Measurements from ENCODE around the gene R3HDM4. TPM values are rescaled to one million over a fixed set of nuclear protein-coding genes. Genes with fewer than 3 reads are reported as not detected.

R3HDM4 gene
- total and polyA plus RNA-seq, 10 of the 15 experiments (the other 5 are each of a cell fraction or from before 2014, with no cell fraction given), result 1.3 to 65.8 (median 27.7) TPM

DNA sequence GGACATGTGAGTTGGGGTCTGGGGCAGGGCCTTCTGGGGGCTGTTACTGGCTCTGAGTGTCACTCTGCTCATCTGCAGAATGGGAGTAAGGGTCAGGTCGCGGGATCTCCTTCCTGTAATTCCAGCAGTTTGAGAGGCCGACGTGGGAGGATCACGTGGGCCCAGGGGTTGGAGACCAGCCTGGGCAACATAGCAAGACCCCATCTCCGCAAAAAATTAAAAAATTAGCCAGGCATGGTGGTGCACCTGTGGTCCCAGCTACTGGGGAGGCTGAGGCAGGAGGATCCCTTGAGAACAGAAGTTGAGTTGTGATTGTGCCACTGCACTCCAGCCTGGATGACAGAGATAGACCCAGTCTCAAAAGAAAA lies 16.9 kb upstream of the R3HDM4 start:
- POLR2A ChIA-PET, result interaction anchor here (0.6 to 0.7 kb wide), 2 partner anchors 35 to 170 kb away, joined by 3 read pairs; no protein-coding TSS in a partner anchor
- H3K9ac ChIP-seq (ENCODE audit: control insufficient read depth, insufficient read depth, low read length), result no peak overlapping the region

DNA sequence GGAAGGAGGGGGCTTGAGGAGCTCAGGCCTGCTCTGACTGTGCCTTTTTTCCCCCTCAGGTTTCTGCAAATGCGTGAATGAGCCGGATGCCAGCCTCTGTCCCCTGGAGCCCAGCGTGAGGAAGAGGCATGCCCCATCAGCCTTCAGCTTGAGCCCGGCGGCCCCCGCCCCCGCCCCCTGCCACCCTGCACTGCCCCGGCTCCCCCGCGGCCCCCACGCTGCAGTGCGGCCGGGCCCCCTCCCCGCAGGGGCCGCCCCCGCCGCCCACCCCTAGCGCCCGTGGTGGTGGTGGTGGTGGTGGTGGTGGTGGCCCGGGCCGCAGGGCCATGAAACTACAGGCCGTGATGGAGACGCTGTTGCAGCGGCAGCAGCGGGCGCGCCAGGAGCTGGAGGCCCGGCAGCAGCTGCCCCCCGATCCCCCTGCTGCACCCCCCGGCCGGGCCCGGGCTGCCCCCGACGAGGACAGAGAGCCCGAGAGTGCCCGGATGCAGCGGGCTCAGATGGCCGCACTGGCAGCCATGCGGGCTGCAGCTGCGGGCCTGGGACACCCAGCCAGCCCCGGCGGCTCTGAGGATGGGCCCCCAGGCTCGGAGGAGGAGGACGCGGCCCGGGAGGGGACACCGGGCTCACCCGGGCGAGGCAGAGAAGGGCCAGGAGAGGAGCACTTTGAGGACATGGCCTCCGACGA lies 16.3 kb upstream of the R3HDM4 start:
- H3K4me1 ChIP-seq (ENCODE audit: control insufficient read depth, insufficient read depth, low read length), result peaks cover 15% of the 10 kb centered on the region
- 91% methylated on average over 18 of the region's 51 CpGs for WGBS (ENCODE audit: insufficient coverage, insufficient replicate concordance, low lambda C conversion rate, missing lambda C conversion rate)
- H3K36me3 ChIP-seq (ENCODE audit: control insufficient read depth in 2 of 2, insufficient read depth in 2 of 2, low read length in 1 of 2), result peaks cover 5 to 7% of the 10 kb centered on the region in 2 experiments
- ChIA-PET POLR2A (no interaction called here), RAD21 (ENCODE audit: unreplicated experiment) (interaction anchor here (0.6 kb wide), 1 partner anchor 75 kb away, joined by 3 read pairs; no protein-coding TSS in a partner anchor), SMC1A (ENCODE audit: uncharacterized antibody, unreplicated experiment) (interaction anchor here (2.0 kb wide), 1 partner anchor 21 kb away, joined by 4 read pairs; no protein-coding TSS in a partner anchor), CTCF (interaction anchor here (0.7 kb wide), 1 partner anchor 19 kb away, joined by 3 read pairs; no protein-coding TSS in a partner anchor)
- H3K9ac ChIP-seq (ENCODE audit: control insufficient read depth, insufficient read depth, low read length), result no peak overlapping the region
- intact Hi-C loops (cut with micrococcal nuclease; ENCODE audit: unreplicated experiment), result loop anchor here (10.0 kb wide), 1 partner anchor 315 kb away; the partner anchor contains the start of genes ATP5F1D and MIDN
- no peaks in the 10 kb centered on the region for H3K9me3 ChIP-seq (replicated peaks; ENCODE audit: control insufficient read depth, insufficient read depth, low read length)
- no TSS peak for BruUV-seq (replicated peaks)
- H2AFZ ChIP-seq (ENCODE audit: control insufficient read depth, low read depth, low read length), result no peak overlapping the region
- no peak overlapping the region for H3K4me2 ChIP-seq (ENCODE audit: control insufficient read depth, insufficient read depth)
- no peaks in the 10 kb centered on the region for H3K27me3 ChIP-seq (replicated peaks in 1 of 2; ENCODE audit: control insufficient read depth in 2 of 2, insufficient read depth in 2 of 2, low read length in 1 of 2)
- in situ Hi-C loops (cut with MboI), result no loop called here
- H3K4me3 ChIP-seq, result no peak overlapping the region
- no peak for DNase-seq (ENCODE audit: low read depth, low spot score)
- H3K79me2 ChIP-seq (ENCODE audit: control insufficient read depth, insufficient read depth, low read length), result peaks cover 70% of the 10 kb centered on the region
- H3K27ac ChIP-seq (ENCODE audit: control insufficient read depth, insufficient read depth), result no peak overlapping the region
- no peak for FAIRE-seq
- TF ChIP-seq CREB1 (IDR thresholded peaks at IDR 0.05; ENCODE audit: low read depth) (no peak), POLR2A (IDR thresholded peaks at IDR 0.05; ENCODE audit: low read depth, low read length) (peak; percentile 20; the same call in 1 of the 2 replicates)
- ATAC-seq, result no peak
- H4K20me1 ChIP-seq (ENCODE audit: control insufficient read depth, insufficient read depth), result no peaks in the 10 kb centered on the region

More for the DNA sequence above, 16.9 kb upstream of the R3HDM4 start:
- no peak for FAIRE-seq
- RAD21 ChIA-PET (ENCODE audit: unreplicated experiment), result no interaction called here
- DNase-seq (ENCODE audit: low read depth, low spot score), result no peak
- H3K4me1 ChIP-seq (ENCODE audit: control insufficient read depth, insufficient read depth, low read length), result peaks cover 14% of the 10 kb centered on the region
- peaks cover 7 to 11% of the 10 kb centered on the region in 2 experiments for H3K36me3 ChIP-seq (ENCODE audit: control insufficient read depth in 2 of 2, insufficient read depth in 2 of 2, low read length in 1 of 2)
- CTCF ChIA-PET, result no interaction called here
- SMC1A ChIA-PET (ENCODE audit: uncharacterized antibody, unreplicated experiment), result interaction anchor here (2.0 kb wide), 1 partner anchor 20 kb away, joined by 4 read pairs; no protein-coding TSS in a partner anchor
- H3K27me3 ChIP-seq (replicated peaks in 1 of 2; ENCODE audit: control insufficient read depth in 2 of 2, insufficient read depth in 2 of 2, low read length in 1 of 2), result no peaks in the 10 kb centered on the region
- H3K27ac ChIP-seq (ENCODE audit: control insufficient read depth, insufficient read depth), result no peak overlapping the region
- BruUV-seq (replicated peaks), result no TSS peak
- no peak for ATAC-seq
- no peak overlapping the region for H3K4me2 ChIP-seq (ENCODE audit: control insufficient read depth, insufficient read depth)
- in situ Hi-C loops (cut with MboI), result no loop called here
- TF ChIP-seq NRF1 (conservative IDR thresholded peaks at IDR 0.05; ENCODE audit: low read depth, low read length) (no peak), MYC (IDR thresholded peaks at IDR 0.05; ENCODE audit: insufficient read depth, insufficient read length, insufficient replicate concordance, low read length, severe bottlenecking) (no peak), EZH2 (IDR thresholded peaks at IDR 0.05; ENCODE audit: borderline replicate concordance, control insufficient read depth, low read depth, low read length) (no peak)
- no peak overlapping the region for H3K4me3 ChIP-seq
- peaks cover 70% of the 10 kb centered on the region for H3K79me2 ChIP-seq (ENCODE audit: control insufficient read depth, insufficient read depth, low read length)
- H4K20me1 ChIP-seq (ENCODE audit: control insufficient read depth, insufficient read depth), result no peaks in the 10 kb centered on the region
- no peak overlapping the region for H2AFZ ChIP-seq (ENCODE audit: control insufficient read depth, low read depth, low read length)
- WGBS (ENCODE audit: insufficient coverage, insufficient replicate concordance, low lambda C conversion rate, missing lambda C conversion rate), result 96% methylated on average over 6 of the region's 6 CpGs
- H3K9me3 ChIP-seq (replicated peaks; ENCODE audit: control insufficient read depth, insufficient read depth, low read length), result no peaks in the 10 kb centered on the region
- intact Hi-C loops (cut with micrococcal nuclease; ENCODE audit: unreplicated experiment), result loop anchor here (10.0 kb wide), 1 partner anchor 315 kb away; the partner anchor contains the start of genes ATP5F1D and MIDN

All from GM12878 (cell line).